HG02885 (cell line): Measurements from ENCODE around the gene EPB41L4B.
A peak's percentile ranks its signal among the peaks of the same experiment; 100 is the strongest.

Experiments used
- ATAC-seq: cut with Tn5 transposase; IDR thresholded peaks from one replicate; pipeline ENCODE4 v1.9.1; 2021; ENCODE audit warnings: mild to moderate bottlenecking; ENCODE audit not compliant: unreplicated experiment, poor library complexity

Gene EPB41L4B

DNA sequence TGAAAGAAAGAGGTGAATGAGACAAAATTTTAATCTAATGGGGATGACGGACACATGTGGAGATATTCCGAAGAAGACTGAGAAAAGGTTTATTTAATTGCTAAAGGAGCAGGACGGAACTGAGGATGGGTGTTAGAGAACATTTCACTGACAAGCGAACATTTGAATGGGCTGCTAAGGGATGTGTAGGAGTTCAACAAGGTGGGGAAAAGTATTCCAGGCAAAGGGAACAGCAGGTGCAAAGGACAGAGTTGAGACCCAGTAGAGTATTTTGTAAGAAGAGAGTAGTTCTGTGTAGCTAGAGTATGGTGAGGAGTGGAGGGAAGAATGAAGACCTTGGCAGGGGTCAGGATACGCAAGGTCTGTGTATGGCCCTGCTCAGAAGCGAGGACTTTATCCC is 106.4 kb downstream of the EPB41L4B start:
- ATAC-seq, result no peak

DNA sequence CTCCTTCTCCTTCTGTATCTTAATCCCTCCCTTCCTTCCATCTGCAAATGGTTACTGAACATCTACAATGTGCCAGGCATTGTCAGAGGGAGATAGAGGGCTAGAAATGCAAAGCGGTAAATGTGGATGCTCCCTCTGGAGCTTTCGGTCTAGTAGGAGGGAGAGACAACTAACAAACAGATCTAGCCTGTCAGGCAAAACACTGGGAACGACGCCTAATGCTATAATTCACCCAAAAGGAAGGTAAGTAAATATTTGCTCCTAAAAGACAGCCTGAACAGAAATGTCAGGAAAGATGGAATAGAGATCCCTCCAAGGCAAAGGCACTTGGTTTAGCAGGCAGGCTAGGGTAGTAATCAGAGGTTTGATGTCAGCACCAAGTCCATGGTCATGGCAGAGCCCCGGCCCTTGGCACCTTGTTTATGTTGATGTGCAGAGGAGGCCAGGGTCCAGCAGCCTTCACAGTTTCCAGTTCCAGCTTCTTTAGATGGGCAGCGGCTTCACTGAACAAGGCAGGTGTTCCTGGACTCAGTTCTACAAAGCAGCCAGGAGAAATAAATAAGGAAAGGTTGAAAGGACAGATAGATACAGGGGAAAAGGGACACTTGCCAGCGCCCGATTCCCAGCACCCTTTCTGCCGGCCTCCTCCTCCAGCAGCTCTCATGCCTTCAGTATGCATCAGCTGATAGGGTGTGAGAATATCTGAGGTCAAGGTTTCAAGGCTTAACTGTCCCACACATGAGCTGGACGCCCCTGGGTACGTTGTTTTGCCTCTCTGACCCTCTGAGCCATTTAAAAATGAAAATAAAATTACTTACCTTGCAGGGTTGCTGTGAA is 107.4 kb downstream of the EPB41L4B start:
- ATAC-seq, result no peak

DNA sequence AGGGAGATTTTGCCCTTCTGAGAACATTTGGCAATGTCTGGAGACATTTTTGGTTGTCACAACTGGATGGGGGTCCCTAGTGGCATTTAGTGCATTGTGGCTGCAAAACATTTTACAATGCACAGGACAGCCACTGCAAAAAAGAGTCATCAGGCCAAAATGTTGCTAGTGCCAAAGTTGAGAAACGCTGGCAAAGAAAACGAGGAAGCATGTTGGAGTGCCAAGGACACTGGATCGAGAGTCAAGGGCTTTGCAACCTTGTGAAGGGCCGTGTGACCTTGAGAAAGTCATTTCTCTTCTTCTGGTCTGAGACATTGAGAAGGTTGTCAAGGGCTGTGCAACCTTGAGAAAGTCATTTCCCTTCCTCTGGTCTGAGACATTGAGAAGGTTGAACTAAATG is 108.1 kb downstream of the EPB41L4B start:
- ATAC-seq, result no peak

DNA sequence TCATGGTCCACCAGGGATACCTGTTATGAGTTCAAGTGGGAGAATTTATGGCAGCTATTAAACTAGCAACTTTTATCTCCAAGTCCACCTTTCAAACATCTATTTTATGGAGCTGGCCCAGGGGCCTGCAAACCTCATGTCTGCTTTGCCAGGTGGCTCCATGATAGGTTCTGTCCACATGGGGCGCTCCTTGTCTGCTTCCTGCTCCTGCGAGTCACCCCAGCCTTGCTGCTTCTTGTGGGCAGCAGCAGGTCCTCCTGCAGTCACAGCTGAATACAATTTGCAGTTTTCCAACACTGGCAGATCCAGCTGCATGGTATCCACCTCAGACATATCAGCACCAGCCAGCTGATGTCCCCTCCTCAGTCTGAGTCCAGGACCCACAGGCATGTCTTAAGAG is 114.2 kb downstream of the EPB41L4B start:
- no peak for ATAC-seq

DNA sequence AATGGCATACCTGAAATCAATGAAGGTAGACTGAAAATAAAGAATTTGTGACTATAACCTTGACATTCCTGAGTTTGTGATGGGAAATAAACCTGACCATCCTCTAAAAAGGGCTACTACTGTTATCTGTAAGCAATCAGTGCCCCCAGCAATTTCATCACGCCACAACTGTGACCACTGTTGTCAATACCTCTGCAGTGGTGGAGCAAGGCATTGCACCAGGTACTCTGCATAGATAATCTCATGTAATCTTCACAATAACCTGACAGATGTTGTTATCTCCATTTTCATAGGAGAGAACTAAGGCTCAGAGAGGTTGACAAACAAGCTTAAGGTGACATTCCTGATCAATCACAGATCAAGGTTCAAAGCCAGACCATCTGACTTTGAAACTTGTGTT is 115.3 kb downstream of the EPB41L4B start:
- no peak for ATAC-seq

DNA sequence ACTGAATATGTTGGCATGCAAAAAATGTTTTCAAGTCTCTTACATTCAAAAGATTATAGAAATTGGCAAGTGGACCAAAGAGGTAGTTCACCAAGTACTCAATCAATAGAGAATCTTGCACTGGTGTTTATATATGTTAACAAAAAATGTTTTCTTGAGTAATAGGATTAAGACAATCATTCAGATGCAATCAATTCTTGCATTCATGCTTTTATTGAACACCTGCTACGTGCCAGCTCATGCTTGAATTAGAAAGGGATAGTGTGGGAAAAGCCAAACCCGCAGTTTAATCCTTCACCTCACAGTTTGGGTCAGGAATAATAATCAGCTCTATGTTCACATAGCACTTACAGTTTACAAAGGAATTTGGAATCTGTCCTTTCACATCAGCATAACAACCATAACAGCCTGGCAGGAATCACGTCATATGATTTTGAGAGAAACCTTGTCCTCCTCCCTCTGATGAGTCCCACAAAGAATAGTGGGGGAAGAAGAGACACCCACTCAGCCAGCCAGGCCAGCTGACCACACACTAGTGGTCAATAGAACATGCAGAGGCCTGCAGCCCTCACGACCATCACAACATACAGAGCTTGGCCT is 117.0 kb downstream of the EPB41L4B start:
- no peak for ATAC-seq

DNA sequence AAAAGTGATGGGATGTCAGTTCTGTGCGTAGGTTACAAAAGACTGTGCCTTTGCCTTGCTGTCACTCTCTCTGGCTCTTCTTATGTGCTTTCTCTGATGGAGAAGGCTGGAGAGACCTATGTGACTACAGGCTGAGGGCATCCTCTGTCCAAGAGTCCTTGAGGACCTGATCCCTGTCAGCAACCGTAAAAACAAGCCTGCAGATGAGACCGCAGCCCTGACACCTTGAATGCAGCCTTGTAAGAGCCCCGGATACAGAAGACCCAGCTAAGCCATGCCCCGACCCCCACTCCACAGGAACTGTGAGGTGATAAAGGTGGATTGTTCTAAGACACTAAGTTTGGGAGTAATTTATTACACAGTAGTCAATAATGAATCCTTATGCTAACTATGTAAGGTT is 121.2 kb downstream of the EPB41L4B start:
- ATAC-seq, result no peak

DNA sequence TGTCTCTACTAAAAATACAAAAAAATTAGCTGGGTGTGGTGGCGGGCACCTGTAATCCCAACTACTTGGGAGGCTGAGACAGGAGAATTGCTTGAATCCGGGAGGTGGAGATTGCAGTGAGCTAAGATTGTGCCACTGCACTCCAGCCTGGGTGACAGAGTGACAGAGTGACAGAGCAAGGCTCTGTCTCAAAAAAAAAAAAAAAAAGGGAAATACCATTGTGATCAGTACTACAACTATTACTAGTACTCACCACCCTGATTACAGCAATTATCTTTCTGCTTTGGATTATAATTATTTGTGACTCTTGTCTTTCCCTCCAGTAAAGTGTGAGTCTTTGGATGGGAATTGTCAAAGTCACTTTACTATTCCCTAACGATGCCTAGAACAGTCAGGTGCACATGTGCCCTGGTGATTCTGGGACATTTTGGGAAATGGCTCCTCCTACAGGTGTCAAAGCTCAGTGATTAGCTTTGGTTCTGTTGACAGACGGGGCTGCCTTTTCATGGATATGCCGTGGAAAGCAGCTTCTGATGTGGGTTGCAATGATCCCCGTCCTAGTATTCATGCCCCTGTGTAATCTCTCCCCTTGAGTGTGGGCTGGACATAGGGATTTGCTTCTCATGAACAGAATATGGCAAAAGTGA is 122.0 kb downstream of the EPB41L4B start:
- ATAC-seq, result no peak

DNA sequence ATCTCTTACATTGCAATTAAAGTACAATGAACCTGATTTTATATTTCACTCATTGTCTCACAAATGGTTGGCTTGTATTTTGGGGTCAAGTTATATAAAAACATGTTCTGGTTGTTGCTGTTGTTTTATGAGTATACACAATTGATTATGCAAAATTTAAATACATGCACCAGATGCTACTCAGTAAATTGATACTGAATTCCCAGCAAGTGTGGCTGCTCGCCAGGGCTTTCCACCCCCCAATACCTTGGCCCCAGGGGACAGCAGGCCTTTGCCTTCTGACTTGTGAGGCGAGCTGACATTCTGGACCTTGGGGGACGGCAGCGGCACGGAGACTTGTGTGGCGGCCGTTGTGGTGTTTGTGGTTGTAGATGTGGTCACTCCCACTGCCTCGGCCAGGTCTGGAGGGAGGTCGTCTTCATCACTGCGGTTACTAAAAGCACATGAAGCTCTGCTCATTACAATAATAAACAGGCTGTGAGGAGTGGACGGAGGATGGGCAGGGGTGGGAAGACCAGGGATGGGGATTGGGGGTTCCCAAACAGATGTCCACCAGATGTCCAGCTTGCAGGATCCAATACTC is 126.8 kb downstream of the EPB41L4B start:
- ATAC-seq, result no peak

DNA sequence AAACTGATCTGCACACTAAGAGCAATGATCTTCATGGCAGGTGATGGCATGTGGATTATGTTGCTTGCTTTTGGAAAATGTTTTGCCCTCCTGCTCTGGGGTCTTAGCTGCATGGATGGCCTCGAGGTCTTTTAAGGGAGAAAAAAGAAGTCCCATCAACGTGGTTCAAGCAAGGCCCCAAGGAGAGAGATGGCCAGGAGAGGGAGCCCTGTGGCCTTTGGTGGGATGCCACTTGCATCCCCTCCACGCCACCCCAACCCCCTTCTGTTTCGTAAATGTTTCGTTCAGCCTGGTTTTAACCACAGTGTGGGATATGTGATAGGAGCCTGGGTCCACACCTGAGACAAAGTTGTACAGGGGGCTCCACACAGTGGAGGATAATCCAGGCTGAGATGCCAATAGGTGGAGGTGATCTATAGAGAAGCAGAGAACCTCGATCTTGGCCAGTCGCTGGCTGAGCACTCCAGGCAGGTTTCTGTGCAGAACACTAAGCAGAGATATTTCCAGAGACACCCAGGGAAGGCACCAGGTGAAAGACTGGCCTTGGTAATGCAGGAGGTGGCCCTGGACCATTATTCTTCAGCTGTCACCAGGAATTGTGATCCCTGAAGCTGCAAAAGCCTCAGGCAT is 128.0 kb downstream of the EPB41L4B start:
- no peak for ATAC-seq

DNA sequence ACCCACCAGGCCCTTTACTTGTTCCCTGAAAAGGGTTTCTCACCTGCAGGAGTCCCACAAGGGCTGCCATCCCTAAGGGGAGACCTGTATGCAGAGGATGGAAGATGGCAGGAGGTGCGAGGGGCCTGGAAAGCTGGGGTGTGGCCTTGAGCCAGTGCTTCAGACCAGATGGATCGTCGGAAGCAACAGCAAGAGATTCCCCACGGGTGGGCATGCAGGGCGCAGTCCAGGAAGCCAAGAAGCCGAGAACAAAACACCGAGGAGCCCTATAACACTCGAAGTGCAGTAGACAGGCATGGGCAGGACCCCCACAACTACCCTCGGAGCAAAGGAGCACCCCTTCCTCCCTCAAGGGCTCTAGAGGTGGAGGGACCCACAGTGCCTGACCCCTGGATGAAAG is 129.1 kb downstream of the EPB41L4B start:
- ATAC-seq, result no peak

DNA sequence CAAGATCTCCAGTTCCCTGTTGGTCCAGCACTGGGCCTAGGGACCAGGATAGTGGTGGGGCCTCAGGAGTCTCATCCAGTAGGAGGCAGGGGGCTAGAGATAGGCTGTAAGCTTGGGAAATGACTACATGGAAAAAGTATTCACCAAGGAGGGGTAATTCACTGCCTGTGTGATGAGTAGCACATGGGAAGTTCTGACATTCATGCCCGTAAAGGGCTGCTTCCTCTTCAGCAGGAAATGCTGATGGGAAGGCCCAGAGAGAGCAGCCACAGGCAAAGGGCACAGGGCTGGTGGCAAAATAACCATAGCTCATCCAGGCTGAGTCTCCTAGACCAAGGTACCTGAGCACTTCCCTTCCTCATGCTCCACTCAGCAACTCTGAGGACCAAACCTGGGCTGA is 130.7 kb downstream of the EPB41L4B start:
- ATAC-seq, result no peak

DNA sequence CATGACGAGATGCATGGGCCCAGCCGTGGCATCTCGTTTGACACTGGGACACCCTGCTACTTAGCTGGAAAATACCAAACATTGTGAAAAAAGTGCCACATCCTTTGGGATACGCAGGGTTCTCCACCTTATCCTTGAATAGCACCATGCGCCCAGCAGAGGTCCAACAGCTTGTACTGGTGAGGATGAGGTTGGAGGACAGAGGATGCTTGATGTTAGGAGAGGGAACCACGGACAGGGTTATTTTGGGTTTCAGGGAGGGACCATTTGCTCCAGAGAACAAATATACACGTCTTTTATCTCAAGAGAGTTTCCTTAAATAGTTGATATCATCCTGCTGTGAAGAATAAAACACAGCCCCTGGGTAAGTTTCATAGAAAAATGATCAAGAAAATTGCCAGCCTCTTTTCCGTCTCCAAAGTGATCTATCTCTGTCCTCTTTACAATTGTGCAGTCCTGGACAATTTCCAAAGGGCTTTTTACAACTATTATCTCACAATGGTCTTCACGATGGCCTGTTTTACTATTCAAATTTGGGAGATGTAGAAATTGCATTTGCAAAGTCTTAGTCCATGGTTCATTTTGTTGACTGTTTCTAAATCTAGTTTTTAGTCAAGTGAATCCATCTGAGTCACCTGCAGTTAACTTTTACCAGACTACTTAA is 133.9 kb downstream of the EPB41L4B start:
- ATAC-seq, result no peak

DNA sequence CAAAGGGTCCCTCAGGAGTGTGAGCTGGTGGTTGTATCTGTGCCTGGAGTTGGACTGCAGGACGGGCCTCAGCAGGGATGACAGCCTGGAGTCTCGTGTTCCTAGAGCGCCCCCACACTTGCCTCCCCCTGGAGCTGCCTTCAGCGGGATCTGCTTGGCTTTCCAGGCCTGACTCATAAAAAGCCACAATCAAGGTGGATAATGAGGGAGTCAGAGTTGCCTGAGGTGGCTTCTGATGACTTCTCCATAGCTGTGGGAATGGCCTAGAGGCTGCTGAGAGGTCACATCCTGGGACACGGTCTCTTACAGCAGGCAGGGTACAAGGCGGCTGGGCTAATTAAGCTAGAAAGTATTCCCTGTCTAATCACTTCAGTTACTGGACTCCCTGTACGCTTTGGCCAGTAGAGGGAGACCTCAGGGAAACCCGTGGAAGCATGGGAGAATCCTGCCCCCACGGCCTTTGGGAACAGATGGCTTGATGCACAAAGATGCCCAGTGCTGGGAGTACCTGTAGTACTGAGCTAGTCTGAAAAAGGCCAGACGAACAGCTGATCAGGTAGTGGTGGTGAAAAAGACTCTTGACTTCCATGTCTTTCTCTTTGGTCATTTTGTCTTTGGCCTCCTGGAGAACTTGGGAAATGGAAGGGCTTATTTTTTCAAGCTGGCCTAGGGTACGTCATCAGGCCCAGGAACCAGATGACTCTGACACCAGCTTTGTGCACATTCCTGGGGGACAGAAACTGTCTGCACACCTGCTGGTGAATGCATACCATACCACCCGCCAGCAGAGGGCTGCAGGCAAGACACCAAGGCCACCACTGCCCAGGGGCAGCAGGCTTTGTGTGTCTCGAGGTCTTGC is 137.7 kb downstream of the EPB41L4B start:
- ATAC-seq, result peak; percentile 47

DNA sequence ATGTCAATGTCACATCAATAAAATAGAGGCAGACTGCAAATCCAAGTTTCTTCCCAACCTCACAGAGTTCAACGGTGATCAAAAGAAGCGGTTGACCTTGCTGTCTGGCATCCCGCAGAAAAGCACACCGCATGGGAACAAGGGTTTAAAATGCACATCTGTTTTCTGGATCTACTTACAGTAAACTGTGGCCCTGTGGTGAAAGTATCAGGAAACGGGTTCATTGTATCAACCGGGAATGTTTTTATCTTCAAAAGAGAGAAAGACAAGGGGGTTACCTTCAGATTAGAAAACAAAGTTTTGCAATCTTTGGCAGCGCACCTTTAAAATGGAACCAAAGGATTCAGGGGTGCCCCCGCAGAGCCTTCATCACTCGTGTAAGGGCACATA is 138.3 kb downstream of the EPB41L4B start:
- ATAC-seq, result no peak

DNA sequence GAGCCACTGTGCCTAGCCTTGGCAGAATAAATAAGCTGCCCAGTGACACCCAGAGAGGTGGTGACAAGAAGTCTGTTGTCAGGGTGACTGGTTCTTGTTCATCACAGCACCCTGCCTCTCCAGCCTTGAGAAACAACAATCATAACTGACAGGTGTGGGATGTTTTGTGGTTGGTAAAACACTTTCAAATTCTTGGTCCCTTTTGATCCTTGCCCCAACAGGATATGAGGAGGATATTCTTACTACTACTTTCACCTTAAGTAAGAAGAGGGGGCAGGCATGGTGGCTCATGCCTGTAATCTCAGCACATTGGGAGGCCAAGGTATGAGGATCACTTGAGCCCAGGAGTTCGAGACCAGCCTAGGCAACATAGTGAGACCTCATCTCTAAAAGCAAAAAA is 139.6 kb downstream of the EPB41L4B start:
- peak; percentile 74 for ATAC-seq

DNA sequence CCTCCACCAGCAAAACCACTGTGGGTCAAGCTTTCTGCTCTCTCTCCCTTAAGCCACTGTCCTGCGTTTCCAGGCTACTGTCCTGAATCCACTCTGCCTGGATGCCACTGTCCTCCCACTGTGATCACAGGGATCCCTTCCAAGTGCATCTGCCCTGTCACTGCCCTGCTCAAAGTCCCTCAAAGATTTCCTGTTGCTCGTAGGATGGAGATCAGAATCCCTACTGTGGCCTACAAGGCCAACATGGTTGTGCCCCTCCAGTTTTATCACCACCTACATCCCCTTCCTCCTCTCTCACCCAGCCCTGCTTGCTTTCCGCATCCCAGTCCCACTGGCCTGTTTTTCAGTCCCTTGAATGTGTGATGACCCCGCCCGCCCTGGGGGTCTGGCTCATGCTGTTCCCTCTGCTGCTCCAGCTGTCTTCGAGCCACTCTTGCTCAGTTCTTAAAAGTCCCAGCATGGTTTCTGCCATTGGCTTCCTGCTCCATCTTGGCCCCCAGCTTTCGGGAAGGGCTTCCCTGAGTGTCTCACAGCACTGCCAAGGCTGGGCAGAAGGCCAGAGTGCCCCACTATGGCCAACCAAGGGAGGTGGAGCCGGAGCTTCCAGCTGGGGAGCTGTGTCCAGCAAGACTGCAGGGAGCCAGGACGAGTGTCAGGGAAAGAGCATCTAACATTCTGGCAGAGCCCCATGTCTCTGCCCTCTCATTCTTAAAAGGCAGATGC is 140.9 kb downstream of the EPB41L4B start:
- ATAC-seq, result no peak

DNA sequence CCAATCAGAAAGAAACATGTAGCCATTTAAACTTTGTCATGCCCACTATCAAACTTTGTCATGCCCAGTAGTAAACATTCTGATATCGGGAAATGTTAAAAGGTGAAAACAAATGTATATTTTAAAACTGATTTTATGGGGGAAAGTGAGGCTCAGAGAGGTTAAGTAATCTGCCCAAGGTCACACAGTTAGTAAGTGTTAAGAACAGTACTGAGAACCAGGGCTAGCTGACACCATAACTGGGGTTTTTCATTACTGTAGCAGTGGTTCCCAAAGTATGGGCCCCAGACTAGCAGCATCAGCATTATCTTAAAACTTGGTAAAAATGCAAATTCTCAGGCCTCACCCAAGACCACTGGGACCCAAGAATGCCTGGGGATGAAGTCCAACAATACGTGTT is 143.9 kb downstream of the EPB41L4B start:
- no peak for ATAC-seq

DNA sequence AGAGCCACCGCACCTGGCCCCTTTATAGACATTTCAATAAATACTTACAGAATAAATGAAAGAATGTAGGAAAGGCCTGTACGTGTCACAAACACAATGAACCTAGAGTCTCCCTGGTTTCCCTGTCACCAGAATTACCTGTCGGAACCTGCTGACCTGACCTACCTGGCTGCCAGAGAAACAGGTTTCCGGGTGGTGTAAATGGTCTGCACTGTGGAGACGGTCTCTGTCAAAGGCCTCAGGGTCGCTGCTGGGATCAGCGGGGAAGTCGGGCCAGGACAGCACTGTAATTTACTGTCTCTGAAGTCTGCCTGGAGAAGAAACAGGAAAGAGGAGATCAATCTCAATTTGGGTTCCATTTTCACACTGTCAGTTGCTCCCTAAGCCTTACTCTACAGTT is 144.5 kb downstream of the EPB41L4B start:
- ATAC-seq, result no peak
